Hematopoietic multipotent progenitor cell treated with erythropoietin and hydrocortisone succinate and interleukin-3 and kit ligand, for 17 days (in vitro differentiated cells): ENCODE results near the gene UBXN11.

Source experiments
- DNase-seq: peaks from one replicate; pipeline ENCODE4 v3.0.0-alpha.2; 2015; ENCODE audit warnings: low spot score

UBXN11 gene

DNA sequence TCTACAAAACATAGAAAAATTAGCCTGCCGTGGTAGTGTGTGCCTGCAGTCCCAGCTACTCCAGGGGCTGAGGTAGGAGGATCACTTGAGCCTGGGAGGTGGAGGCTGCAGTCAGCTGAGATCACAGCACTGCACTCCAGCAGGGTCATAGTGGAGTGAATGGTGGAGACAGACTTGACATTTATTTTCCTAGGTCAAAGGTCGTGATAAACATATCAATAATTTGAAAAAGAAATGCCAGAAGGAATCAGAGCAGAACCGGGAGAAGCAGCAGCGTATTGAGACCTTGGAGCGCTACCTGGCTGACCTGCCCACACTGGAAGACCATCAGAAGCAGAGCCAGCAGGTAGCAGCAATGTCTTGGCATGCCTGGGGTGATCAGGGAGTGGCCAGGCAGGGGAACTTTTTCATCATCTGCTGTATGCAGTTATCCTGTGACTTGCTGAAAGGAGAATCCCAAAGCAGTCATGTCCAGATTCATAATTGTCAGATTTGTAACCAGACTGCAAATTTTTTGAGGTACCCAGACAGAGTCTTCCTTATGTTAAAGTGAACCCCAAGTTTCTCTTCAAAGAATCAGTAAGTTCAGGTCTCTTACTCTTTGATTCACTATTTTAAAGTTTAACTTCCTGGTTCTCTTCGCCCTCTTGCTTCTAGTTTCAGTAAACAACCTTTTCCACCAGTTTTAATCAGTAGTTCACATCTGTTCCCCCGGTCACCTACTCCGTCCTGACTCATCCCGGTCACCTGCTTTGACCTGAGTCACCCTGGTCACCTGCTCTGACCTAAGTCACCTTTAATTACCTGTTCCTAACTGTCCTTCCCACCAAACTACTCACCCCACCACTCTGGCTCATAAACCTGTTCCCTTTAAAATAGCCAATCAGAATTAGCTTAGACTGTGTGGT, 37.9 kb downstream of the UBXN11 start:
- no peak for DNase-seq

DNA sequence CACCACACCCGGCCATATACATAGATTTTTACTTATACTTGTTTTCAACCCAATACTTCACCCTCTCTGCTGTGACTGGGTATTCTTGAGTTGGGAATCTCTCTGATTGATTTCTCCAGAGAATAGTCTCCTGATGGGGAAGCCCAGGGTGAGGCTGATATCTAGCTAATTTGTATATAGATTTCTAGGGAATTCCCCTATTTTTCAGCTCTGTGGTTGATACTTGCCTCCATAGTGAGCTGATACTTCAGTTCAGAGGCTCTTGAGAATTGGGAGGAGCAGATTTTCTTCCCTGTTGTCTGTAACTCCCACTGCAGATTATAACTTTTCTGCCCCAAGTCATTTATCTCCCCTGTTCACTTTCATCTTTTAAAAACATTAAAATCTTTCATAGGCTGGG, 41.0 kb downstream of the UBXN11 start:
- no peak for DNase-seq

DNA sequence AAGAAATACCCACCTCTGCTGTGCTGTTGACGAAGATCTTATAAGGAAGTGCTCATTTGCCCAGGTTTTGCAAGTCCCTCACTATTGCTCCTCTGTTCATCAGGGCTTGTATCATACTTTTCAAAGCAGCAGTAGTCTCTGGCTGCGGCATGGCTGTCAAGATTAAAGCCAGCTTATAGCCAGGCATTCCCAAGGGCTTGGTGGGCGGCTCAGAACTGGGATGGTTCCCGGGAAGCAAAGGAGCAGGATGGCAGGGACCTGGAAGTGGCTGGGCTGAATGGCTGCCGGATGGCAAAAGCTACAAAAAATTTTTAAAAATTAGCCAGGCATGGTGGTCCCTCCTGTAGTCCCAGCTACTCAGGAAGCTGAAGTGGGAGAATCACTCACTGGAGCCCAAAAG, 43.2 kb downstream of the UBXN11 start:
- no peak for DNase-seq

DNA sequence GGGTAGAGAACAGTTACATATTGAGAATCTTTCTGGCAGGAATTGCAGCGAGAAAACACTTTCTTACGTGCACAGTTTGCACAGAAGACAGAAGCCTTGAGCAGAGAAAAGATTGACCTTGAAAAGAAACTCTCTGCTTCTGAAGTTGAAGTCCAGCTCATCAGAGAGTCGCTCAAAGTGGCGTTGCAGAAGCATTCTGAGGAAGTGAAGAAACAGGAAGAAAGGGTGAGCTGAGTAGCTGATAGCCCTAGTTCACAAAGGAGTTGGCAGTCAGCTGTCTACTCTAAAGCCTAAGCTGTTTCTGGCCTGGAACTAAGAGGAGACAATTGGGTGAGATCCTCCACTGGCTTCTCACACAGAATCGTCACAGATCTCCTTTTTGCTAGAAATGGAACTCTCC, 46.9 kb downstream of the UBXN11 start:
- DNase-seq: no peak

DNA sequence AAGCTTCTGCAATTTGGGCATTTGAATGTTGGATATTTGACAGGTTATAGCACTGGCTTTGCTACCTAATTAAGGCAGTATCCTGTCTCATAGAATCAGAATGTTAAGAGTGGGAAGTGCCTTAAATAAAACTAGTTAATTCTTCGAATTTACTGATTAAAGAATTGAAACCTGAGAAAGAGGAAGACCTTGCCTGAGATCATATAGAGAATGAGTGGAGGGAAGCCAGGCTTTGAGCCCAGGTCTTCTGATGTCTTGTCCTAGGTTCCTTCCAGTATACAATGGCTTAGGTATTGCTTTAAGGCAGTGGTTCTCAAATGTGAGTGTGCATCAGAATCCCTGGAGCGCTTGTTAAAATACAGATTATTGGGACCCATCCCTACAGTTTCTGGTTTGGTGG, 47.4 kb downstream of the UBXN11 start:
- DNase-seq: no peak

DNA sequence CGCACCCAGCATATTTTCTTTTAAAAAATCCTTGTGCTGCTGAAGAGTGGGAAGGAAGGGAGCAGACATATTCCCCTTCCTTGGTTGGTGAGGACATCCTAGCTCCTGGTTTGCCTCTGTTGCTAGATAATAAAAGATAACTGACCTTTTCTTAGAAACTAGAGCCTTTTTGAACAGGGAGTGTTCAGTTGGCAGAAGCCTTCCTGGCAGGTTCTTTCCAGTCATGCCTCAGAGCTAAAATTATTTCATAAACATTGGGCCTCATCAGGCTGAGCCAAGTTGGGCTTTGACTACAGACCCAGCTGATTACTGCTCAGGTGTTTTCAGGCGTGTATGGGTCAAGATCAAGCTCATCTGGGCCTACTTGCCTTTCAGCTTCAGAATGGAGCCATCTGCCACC, 49.2 kb downstream of the UBXN11 start:
- no peak for DNase-seq

DNA sequence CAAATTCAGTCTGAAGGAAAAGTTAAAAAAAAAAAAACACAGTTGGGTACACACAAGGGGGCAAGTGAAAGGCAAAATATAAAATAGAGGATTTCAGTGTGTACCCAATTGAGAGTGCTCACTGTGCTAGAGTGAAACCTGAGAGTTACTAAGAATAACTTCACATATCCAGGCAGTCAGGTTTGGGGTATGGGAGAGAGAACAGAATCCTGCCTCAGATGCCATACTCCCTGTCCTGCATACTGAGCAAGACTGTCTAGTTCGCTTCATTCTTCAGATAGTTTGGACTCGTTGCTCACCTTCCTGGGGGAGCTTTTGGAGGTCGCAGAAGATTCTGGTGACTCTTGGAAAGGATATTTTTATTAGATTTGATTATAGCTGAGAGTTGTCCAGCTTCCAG, 52.0 kb downstream of the UBXN11 start:
- no peak for DNase-seq

DNA sequence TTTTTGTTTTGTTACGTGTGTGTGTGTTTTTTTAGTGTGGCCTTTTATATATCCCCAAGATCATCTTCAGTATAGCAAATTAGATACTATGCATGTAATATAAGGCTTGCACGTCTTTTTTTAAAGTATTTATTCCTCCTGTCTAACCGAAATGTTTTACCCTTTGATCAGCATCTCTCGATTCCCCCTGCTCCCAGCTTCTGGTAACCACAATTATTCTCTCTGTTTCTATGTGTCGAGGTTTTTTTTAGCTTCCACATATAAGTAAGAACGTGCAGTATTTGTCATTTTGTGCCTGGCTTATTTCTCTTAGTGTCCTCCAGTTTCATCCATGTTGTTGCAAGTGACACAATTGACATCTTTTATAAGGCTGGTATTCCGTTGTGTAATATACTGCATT, 53.7 kb downstream of the UBXN11 start:
- no peak for DNase-seq

DNA sequence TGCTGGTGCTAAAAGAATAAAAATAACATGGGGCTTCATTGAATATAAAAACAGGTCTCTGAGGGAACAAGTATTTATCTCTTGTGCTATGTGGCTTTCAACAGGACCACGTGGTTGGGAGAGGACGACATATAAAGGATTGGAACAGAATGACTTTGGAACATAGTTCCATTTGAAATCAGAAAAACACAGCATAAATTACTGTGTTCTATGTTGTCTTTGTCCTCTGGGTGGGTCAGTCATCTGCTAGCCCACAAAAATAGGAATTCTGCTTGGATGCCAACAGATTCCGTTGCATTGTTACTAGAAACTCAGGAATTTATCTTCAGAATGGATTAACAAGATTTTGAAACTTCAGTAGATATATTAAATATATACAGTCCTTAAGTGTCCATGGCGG, 66.5 kb downstream of the UBXN11 start:
- DNase-seq: no peak

DNA sequence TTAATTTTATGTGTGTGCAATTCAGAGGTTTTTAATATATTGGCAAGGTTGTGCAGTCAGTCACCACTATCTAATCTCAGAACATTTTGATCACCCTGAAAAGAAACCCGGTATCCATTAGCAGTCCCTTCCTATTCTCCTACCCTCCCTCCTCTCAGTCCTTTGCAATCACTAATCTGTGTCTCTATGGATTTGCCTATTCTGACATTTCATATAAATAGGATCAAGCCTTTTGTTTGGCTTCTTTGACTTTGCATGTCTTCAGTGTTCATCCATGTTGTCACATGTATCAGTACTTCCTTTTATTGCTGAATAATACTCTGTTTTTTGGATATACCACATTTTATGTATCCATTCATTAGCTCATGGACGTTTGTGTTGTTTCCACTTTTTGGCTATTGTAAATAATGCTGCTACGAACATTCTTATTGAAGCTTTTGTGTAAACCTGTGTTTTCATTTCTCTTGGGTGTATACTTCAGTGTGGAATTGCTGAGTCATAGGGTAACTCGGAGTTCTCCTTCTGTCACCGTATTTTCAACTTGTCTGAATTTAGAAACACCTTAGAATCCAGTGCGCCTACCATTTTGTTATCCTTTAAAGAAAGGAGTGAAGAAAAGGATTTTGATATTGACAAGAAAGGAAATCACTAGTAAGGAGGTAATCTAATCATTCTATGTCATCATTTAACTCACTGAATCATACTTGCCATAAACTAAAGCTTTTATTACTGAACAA, 69.0 kb downstream of the UBXN11 start:
- peak; percentile 83 for DNase-seq

DNA sequence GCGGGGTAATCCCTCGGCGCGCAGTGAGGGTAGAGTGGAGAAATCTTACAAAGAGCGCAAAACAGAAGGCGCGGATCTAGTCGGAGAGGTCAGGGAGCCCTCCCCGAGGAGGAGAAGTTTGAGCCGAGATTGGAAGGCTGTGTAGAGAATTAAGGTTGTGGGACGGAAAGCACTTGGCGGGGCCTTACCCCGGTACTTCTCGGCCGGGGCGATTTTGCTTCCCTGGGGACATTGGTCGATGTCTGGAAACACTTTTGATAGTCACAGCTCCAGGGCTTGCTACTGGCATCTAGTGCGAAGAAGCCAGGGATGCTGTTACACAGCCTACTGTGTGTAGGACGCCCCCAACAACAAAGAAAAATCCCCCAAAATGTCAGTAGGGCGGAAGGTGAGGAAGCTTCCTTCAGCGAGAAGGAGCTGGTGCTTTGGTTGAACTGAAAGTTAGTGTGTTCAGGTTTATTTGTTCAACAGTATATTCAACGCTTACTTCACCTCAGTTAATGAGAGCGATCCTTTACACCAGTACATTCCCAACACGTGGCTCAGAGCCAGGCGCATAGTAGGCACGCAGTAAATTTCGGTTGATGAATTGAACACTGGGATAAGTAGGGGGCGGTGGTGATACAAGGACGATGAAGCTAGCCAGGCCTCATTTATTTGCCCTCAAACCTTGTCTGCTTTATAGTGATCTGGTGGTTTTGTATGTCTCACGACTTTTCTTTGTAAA, 71.6 kb downstream of the UBXN11 start:
- DNase-seq: peak; percentile 76

DNA sequence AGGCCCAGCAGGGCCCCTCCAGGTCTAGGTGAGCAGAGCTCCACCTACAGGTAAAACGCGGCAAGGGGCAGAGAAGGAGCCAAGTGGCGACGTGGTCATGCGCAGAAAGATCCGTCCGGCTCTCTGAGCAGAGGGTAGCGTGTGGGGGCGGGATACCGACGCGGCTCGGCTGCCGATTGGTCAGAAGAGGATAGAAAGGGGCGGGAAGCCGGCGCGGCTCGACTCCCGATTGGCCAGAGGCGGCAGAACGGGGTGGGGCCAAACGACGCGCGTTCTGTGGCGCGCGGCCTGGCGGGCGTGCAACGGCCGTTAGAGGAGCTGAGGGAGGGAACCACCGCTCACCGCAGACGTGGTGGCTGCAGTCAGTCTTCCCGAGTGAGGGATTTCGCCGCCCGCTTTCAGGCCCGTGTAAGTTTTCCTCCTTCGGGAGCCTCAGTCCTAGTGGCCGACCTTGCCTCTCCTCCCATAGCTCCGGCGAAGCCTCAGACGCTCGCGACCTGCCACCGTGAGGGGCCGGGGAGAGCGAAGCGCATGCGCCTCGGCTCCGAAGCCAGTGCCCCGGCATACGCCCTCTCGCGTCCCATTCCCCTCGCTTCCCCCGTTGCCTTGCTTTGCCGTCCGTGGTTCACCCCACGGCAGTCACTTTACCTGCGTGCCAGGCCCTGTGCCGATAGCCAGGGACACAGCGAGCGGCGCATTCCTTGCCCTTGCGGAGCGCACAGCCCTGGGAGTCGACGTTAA, 72.4 kb downstream of the UBXN11 start, which contains the start of gene CEP85:
CEP85 (plus strand) TSS at position 298 of the 741 bp plus-strand sequence. CDS start 5,584 bp downstream, outside the sequence.
- DNase-seq: peak; percentile 99
